GM19395 (cell line): ENCODE results near the gene IL19.
"Not testable (repeated sequence)": the region's sequence is repeated elsewhere in the genome, so short reads cannot be mapped to it uniquely, and the experiment has no call there.

Source experiments
- ATAC-seq: cut with Tn5 transposase; IDR thresholded peaks from one replicate; pipeline ENCODE4 v1.9.1; 2021; ENCODE audit warnings: mild to moderate bottlenecking, moderate library complexity; ENCODE audit not compliant: unreplicated experiment

Gene IL19

GRCh38 chr1:206853696-206854095 lies 83.1 kb downstream of the IL19 start:
- not testable (repeated sequence) for ATAC-seq

DNA sequence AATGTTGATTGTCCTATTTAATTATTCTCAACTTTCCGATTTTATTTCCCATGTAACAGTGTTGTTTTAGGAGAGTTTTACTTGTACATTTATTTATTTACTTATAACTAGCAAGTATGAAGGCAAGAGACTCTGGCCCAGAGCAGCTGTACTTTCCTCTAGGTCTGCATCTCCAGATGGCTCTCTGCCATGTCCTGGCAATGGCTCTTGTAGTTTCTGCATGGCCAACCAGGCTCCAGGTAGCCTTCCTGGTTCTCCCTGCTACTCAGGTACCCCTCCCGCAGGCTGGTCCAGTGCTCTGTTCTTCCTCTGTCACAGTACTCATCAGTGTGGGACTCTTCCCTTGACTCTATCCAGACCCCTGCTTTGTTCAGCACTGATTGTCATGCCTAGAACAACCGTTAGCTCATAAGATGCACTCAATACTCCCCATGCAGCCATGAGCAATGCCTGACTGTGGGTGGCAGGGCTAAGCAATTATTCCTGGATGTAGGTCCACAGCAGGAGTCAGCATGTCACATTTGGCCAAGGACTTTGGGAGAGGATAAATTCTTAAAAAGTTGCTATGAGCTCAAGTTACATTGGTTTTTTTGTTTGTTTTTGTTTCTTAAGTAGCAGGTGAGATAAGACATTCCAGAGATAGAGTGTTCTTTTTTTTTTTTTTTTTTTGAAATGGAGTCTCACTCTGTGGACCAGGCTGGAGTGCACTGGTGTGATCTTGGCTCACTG lies 84.0 kb downstream of the IL19 start:
- ATAC-seq = no peak

DNA sequence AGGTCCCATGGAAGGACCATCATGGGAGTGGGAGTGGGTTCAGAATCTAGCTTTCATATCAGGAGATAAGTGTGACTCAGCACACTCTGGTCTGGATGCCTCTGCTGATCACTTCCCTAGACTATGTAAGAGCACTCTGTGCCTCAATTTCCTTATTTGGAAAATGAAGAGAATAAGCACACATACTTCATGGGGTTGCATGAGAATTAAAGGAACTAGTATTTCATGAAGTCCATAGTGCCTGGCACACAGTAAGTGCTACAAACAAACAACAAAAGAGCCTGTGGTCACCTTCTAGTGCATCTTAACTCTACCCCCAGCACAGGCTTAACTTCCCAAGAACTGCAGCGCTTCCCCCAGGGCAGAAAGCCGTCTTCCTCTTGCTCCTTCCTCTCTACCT lies 85.3 kb downstream of the IL19 start:
- no peak for ATAC-seq

- ATAC-seq = no peak
These were observed 86.3 kb downstream of the IL19 start for GRCh38 chr1:206856674-206857464.

GRCh38 chr1:206859082-206859521 lies 88.5 kb downstream of the IL19 start:
- no peak for ATAC-seq

GRCh38 chr1:206860165-206860564 lies 89.6 kb downstream of the IL19 start:
- ATAC-seq = no peak

- no peak for ATAC-seq
These were observed 92.7 kb downstream of the IL19 start for GRCh38 chr1:206863266-206863665.

GRCh38 chr1:206864939-206865671 lies 94.5 kb downstream of the IL19 start, which contains the start of gene IL20:
Gene IL20, plus strand, starts transcription at chr1:206865623. Its CDS starts 230 bp downstream, at chr1:206865853.
- ATAC-seq = no peak

- no peak for ATAC-seq
These were observed 95.5 kb downstream of the IL19 start for GRCh38 chr1:206866062-206866461.

DNA sequence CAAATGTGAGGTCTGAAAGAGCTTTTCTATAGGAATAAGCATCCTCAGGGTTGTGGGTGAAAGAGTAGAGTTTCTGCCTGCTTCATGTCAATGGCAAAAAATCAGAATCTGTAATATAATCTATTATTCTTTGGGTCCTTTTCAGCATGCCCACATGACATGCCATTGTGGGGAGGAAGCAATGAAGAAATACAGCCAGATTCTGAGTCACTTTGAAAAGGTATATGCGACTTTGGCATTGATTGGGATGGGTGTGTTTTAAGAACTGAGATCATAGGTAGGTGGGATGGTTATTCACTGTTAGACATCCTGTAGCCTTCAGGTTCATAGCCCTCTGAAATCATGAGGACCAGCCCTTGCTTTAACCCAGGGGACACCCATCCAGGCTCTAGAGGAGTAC lies 96.7 kb downstream of the IL19 start:
- no peak for ATAC-seq

DNA sequence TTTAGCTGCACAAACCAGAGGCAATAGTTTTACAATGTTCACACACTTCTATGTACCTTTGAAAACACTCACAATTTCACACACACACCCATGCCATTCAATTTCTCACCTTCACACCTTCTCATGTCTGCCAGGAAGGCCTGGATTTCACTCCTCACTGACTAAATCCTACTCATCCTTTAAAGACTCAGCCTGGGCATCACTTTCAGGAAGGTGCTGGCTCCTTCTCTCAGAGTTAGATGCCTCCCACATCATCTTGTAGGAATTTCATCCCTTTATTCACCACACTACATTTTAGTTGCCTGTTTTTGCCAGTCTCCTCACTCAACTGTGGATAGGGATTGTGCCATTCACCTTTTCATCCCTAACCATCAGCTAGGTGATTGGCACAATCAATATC lies 97.1 kb downstream of the IL19 start:
- no peak for ATAC-seq

DNA sequence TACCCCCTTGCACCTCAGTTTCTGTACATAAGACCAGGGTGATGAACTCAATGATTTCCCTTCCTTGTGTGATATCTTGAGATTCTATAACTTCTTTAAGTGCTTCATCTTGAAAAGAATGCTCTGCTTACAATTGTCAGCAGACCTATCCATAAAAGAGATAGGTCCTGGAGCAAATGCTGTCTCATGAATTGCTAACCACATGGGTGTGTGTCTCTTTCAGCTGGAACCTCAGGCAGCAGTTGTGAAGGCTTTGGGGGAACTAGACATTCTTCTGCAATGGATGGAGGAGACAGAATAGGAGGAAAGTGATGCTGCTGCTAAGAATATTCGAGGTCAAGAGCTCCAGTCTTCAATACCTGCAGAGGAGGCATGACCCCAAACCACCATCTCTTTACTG lies 97.7 kb downstream of the IL19 start:
- ATAC-seq = no peak

- ATAC-seq = no peak
These were observed 101.6 kb downstream of the IL19 start for GRCh38 chr1:206872139-206872538.

GRCh38 chr1:206873603-206874188 lies 103.1 kb downstream of the IL19 start:
- no peak for ATAC-seq

DNA sequence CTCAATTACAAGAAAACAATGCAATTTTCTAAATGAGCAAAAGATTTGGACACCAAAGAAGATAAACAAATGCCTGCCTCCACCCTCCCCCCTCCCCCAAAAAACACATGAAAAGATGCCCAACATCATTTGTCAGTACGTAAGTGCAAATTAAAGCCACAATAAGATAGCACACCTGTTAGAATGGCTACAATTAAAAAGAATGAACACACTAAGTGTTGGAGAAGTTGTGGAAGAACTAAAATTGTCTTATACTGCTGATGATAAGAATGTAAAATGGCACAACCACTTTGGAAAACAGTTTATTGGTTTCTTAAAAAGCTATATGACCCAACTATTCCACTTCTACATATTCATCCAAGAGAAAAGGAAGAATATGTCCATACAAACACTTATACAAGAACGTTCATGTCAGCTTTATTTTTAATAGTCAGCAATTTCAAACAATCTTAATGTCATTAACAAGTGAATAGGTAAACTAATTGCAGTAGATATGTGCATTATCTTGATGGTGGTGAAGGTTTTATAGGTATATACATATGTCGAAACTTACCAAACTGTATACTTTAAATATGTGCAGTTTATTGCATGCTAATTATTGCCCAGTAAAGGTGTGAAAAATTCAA lies 105.3 kb downstream of the IL19 start:
- ATAC-seq = no peak

GRCh38 chr1:206878456-206878855 lies 107.9 kb downstream of the IL19 start:
- ATAC-seq = no peak

GRCh38 chr1:206880314-206880713 lies 109.7 kb downstream of the IL19 start:
- ATAC-seq = no peak

- no peak for ATAC-seq
These were observed 112.0 kb downstream of the IL19 start for GRCh38 chr1:206882555-206882954.

DNA sequence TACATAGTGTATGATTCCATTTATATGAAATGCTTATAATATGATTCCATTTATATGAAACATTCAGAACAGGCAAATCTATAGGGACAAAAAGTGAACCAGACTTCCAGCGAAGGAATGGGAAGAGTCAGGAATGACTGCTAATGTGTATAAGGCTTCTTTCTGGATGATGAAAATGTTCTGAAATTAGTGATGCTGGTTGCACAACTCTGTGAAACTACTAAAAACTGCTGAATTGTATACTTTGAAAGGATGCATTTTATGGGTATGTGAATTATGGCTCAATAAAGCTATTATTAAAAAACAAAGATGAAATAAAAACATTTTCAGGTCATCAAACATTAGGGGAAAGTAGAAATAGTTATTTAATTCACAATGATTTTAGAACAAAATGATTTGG lies 112.6 kb downstream of the IL19 start:
- no peak for ATAC-seq

DNA sequence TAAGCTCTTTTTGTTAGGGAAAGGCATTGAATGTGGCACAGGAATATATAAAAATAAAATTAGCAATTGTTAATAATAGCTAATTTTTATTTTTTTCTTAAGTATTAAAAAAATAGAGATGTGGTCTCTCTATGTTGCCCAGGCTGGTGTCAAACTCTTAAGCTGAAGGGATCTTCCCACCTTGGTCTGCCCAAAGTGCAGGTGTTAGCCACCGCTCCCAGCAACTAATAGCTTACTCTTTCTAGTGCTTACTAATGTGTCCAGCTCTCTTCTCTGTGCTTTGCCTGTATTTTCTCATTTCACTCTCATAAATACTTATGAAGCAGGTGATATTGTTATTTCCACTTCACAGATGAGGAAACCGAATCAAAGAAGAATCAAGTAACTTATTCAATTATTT lies 113.3 kb downstream of the IL19 start:
- ATAC-seq = no peak
